Measurements from ENCODE around the gene EIF4B. TPM values are rescaled to one million over a fixed set of nuclear protein-coding genes. Genes with fewer than 3 reads are reported as not detected.

Gene EIF4B, protein sequence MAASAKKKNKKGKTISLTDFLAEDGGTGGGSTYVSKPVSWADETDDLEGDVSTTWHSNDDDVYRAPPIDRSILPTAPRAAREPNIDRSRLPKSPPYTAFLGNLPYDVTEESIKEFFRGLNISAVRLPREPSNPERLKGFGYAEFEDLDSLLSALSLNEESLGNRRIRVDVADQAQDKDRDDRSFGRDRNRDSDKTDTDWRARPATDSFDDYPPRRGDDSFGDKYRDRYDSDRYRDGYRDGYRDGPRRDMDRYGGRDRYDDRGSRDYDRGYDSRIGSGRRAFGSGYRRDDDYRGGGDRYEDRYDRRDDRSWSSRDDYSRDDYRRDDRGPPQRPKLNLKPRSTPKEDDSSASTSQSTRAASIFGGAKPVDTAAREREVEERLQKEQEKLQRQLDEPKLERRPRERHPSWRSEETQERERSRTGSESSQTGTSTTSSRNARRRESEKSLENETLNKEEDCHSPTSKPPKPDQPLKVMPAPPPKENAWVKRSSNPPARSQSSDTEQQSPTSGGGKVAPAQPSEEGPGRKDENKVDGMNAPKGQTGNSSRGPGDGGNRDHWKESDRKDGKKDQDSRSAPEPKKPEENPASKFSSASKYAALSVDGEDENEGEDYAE
- 324 TPM for total RNA-seq
- long read RNA-seq, full-length matches to known transcripts, result 150 of 217 reads
- long read RNA-seq, partial matches to known transcripts, result 44 of 217 reads
- long read RNA-seq, other reads (novel, unspliced or antisense), result 23 of 217 reads

DNA sequence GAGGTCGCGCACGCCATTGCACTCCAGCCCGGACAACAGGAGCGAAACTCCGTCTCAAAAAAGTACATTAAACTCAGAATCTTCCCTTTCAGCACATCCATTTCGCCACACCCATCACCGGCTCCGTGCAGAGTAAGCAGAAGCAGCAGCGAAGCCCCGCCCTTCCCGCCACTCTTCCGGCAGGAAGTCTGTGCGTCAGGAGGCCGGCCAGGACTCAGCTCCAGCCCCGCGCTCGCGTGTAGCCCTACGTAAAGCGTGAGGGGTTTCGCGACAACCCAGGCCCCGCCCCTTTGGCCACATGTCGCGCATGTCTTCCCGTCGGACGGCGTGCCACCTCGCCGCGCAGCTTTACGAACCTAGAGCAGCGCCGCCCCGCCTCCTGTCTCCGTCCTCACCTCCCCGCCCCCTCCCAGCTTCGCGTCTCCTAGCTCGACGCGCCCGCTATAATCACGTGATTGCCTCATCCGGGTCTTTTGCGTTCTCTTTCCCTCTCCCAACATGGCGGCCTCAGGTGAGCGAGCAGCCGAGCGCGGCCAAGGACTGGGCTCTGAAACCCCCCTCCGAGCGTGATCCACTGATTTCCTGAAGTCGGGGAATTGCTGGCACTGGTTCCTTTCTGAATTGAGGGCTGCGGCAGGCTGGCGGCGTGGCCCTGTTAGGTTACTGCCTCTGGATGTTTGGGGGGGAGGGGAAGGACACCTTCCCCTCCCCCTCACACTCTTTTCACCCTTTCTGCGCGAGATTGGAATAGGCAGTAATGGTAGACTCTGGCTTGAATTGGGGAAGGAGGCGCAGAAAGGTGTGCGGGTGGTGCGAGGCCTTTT lies at the start of gene EIF4B:
Gene EIF4B (plus strand): TSS at position 471 of the 824 bp plus-strand sequence. CDS start 28 bp downstream, at position 499.
- intact Hi-C loops (cut with DNase I), result loop anchor here (1.0 kb wide), 1 partner anchor 45 kb away; no protein-coding TSS in a partner anchor
- DNase-seq (ENCODE audit: low spot score), result peak; percentile 100

DNA sequence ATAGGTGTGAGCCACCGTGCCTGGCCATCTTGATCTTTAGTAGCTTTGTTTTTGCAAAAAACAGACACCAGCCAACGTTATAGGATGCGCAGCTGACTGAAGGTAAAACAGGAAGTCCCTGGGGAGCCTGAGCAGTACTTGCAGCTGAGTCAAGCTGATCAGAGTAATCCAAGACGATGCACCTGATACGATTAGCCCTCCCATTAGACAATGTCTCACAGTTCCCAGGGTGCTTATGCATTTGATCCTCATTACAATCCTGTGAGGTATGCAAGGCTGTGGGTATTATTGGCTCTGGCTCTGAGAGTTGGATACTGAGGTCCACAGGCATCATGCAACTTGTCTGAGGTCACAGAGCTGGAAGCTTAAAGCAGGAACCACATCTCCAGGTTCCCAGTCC lies 49.3 kb upstream of the EIF4B start:
- no peak for DNase-seq (ENCODE audit: low spot score)
- intact Hi-C loops (cut with DNase I), result no loop called here

DNA sequence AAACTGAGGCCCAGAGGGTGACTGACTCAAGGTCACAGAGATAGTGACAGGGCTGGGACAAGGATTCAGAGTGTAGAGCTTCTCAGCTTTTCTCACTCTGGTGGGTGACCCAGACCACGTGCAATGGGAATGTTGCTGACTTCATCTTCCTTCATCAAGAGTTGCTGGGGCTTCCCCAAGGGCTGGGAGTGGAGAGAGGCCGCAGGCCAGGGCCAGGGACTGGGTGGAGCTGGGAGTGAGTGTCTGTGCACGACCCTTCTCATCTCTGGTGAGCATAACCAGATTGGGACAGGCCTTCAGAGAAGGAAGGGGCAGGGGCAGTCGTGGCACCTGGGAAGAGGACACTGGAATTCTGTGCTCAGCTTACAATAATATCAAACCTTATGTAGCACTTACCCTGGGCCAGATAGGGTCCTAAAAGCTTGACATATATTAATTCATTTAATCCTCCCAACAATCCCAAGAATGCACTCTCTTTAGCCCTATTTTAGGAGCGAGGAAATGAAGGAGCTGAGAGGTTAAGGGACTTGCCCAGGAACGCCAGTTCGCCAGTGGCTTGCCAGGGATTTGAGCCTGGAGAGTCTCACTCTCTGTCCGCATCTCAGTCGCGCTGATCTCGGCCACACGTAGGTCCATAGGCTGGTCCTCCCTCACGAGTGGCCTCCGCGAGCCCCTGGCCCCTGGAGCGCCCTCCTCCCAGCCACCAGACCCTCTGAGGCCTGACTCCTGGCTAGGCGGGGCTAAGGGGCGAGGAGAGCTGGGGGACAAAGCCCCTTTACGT lies 41.5 kb upstream of the EIF4B start:
- intact Hi-C loops (cut with DNase I), result no loop called here
- DNase-seq (ENCODE audit: low spot score), result no peak

DNA sequence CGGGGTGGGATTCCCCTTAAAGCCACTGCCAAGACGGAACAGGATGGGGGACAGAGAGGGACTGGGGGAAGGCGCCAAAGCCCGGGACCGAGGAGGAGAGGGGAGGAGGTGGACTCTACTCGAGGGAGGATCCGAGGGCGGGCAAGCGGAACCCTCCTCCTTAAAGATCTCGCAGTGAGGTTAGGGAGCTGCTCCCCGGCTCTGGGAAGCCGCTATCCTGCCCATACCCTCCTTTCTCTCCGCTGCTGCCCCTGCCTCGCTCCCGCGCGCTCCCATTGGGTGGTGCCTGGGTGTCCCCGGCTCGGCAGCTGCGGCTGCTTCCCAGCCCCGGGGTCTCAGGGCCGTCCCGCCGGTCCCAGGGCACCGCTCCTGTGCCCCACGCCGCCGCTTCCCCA lies 40.9 kb upstream of the EIF4B start:
- DNase-seq (ENCODE audit: low spot score), result no peak
- intact Hi-C loops (cut with DNase I), result no loop called here

DNA sequence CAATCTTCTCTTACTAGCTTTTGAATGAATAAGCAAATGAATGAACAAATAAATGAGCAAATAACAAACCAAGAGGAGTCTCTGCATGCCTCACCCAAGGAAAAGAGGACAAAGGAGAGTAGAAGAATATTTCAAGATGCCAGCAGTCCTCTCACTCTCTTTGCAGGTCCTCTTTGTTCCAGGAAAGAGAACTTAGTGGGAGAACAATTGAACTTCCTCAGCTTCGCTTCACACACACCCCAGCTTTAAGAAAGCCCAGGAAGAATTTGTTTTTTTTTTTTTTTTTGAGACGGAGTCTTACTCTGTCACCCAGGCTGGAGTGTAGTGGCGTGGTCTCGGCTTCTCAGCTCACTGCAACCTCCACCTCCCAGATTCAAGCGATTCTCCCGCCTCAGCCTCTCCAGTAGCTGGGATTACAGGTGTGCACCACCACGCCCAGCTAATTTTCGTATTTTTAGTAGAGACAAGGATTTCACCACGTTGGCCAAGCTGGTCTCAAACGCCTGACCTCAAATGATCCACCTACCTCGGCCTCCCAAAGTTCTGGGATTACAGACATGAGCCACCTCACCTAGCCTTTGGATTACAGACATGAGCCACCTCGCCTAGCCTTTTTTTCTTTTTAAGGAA lies 37.0 kb upstream of the EIF4B start:
- intact Hi-C loops (cut with DNase I), result no loop called here
- DNase-seq (ENCODE audit: low spot score), result no peak

DNA sequence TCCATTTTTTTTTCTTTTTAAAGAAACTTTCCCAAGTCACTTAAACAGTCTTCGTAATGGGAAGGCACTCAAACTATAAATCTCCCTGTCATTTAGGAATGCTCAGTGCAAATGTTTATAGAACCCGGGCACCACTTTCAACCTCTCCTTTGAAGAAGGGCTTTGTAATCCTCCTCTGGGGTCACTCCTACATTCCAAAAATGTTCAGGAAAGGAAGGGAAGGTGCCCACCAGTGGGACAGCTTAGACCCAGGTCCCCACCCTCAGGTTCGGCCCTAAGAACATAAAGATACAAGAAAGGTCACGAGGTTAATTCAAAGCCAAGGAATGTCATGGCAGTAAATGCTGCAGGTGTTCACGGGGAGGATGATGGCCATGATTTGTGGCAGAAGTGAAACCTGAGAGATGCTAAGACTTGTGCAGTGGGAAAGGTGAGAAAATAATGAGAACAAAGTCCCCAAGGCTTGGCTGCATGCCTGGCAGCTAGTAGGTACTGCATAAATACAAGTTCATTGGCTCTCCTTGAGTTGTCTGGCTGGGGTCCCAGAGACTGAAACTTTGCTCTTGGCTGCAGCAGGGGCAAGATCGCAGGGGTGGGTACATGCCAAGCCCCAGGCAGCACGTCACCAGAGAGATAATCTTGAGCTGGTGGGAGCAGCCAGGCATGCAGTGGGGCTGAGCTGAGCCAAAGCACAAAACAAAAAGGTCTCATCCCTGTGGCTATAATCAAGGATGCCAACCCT lies 36.3 kb upstream of the EIF4B start:
- intact Hi-C loops (cut with DNase I), result no loop called here
- DNase-seq (ENCODE audit: low spot score), result no peak

DNA sequence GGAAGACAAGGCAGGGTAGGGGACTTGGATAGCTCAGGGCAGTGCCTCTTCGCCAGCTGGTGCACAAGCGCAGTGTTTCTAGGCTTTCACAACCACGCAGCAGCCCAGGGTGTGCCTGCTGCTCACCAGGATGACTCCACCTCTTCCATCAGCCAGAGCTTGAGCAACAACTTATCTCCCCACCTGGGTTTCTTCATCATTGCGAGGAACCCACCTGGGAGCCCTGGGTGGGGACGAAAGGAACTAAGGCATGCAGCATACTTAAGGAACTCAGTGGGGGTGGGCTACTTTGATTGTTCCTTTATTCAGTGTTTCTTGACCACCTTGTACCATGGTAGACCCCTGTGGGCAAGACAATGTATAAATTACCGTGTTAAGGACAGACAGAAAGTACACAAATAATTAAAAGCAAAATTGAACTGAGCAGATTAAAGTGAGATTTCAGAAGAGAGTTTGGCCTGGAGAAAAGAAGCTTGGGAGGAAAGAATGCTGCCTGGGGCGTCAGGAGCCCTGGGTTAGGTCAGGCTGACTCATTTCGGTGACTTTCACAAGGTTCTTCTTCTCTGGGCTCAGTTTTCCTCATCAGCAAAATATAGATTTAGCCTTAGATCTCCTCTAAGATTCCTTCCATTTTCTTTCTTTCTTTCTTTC lies 34.5 kb upstream of the EIF4B start:
- no peak for DNase-seq (ENCODE audit: low spot score)
- intact Hi-C loops (cut with DNase I), result no loop called here

DNA sequence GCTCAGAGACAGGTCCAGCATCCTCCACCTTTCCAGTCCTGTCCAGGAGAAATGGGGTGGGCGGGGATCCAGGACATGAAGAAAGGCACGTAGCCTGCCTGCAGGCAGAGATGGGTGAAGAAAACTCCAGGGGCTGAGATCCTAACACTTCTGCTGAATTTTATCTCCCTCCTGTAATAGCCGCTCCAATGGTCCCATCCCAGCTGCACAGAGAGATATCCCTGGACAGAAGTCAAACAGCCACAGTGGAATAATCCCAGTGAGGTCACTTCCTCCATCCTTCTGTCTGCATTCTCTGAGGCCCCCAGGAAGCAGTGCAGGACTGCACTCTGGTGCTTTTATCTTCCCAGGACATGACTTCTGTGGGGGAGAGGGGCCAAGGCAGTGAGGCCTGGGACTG lies 31.1 kb upstream of the EIF4B start:
- intact Hi-C loops (cut with DNase I), result no loop called here
- no peak for DNase-seq (ENCODE audit: low spot score)

DNA sequence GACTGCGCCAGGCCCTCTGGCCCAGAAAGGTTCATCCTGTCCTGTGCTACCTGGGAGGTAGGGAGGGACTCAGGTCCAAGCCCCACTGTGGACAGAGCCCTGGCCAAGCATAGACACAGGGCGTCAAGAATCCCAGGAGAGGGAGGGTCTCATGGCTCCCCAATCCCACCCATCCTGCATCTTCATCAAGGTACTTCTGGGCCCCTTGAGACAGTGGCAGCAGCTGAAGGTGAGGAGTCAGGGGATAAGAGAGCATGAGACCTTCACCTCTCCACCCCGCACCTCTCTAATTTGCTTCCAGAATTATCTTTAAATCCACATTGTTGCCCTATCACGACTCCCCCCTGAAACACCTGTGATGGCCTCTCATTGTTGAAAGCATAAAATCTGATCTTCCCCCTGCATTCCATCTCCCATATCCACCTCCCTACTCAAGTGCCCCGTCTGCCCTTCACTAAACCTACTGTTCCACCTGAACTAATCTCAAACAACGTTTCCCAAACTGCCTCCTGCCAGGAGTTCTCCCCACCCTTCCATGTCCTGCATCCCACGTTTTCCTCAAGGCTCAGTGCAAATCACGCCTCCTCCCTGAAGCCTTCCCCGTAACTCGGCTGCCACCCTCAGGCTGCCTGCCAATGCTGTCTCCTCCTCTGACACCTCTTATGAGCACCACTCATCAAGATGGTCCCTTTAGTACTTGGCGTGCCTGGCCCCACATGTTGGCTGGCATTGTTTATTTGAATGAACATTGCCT lies 30.3 kb upstream of the EIF4B start:
- no peak for DNase-seq (ENCODE audit: low spot score)
- intact Hi-C loops (cut with DNase I), result no loop called here

DNA sequence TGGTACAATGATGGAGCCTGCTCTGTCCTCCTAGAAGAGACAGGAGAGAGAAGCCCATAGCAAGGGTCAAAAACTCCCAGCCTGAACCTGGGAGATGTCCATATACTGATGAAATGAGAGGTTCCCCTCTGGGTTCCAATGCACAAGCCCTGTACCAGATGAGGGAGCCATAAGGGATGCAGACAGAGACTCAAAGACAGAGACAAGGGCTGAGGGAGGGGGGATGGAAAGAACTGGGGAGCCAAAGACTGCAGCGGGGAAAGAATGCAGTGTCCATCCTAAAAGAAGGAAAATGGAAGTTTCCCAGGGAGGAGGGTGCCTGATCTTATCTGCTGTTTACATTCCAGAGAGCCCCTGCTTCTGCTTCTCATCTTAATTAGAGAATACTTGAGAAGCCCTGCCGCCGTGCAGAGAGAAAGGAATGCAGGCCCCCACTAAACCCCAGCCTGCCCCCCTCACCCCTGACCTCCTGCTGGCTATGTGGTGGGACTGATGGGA lies 29.6 kb upstream of the EIF4B start:
- no peak for DNase-seq (ENCODE audit: low spot score)
- intact Hi-C loops (cut with DNase I), result no loop called here

DNA sequence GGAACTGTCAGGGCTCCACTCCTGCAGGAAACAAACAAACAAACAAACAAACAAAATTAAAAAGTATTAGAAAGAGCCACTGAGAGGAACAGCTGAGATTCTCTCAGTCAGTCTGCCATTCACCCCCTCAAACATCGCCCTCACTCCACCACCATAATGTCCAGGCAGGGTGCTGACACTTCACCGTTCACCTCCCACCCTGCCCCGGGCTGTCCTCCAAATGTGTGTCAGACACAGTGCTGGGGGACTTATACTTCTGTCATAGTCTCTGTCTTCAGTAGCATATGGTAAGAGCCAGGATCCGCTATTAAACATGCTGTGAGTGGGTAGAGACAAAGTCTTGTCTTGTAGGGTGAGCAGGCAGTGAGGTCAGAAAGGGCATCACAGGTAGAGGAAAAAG lies 29.1 kb upstream of the EIF4B start:
- intact Hi-C loops (cut with DNase I), result no loop called here
- no peak for DNase-seq (ENCODE audit: low spot score)

DNA sequence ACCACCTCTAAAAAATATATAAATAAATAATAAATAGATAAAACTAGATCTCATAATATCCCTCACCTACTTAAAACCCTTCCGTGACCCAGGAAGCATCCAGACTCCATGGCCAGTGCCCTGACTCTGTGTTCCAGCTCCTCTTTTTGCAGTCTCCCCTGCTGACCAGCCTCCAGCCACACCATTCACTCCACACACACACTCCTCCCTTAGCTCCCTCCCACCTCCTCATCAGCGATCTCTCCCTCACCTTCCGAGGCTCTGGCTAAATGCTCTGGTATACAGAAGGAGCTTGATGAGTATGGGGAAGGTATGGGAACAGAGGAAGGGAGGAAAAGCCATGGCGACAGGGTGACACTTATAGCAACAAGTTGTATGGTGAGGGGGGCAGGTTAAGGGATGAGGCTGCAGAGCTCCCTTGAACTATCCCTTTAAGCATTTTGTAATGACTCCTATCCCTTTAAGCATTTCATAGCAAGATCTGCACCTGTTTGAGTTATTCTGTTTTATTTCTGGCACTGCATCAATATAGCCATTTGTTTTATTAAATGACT lies 26.1 kb upstream of the EIF4B start:
- DNase-seq (ENCODE audit: low spot score), result no peak
- intact Hi-C loops (cut with DNase I), result loop anchor here (5.0 to 10.0 kb wide), 3 partner anchors 398 to 828 kb away; no protein-coding TSS in a partner anchor

DNA sequence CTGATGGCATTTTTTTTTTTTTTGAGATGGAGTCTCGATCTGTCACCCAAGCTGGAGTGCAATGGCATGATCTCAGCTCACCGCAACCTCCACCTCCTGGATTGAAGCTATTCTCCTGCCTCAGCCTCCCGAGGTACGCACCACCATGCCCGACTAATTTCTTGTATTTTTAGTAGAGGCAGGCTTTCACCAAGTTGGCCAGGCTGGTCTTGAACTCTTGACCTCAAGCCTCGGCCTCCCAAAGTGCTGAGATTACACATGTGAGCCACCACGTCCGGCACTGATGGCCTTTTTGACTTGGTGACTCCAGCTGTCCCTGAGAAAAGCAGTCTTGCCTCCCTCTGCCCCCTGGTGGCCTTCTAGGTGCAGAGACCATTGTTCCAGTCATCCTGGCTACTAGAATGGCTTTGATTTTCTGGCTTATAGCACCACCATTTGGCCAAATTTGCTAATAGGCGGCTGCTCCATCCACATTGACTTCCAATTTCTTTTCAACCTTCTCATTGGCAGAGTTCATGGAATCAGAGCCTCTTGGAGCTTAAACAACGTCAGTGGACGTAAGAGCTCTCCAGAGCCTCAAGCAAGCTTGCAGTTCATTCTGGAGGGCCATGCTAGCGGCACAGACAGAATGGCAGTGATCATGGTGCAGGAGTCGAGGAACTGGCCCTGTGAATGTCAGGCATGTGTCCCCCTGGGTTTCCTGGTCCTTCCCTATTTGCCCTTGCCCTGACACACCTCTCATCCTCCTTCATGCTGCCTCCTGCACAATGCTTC lies 25.4 kb upstream of the EIF4B start:
- DNase-seq (ENCODE audit: low spot score), result peak; percentile 88
- intact Hi-C loops (cut with DNase I), result loop anchor here (1.0 to 10.0 kb wide), 4 partner anchors 96 to 829 kb away; no protein-coding TSS in a partner anchor

DNA sequence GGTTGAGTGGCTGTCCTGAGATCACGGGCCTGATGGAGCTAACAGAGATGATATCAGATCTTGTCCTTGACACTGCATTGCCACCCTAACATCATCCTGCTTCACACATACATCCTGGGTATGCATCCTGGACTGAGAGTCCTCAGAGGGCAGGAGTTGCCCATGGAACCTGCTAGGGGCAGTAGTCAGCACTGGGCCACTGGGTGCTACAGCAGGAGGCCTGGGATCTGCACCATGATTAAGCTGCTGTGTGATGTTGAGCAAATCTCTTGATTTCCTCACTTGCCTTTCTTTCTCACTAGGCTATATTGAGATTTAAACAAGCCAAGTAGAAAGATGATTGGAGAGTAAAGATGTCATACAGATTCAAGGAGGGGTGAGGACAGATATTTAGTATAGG lies 22.1 kb upstream of the EIF4B start:
- no peak for DNase-seq (ENCODE audit: low spot score)
- intact Hi-C loops (cut with DNase I), result loop anchor here (5.0 to 10.0 kb wide), 3 partner anchors 402 to 832 kb away; no protein-coding TSS in a partner anchor

DNA sequence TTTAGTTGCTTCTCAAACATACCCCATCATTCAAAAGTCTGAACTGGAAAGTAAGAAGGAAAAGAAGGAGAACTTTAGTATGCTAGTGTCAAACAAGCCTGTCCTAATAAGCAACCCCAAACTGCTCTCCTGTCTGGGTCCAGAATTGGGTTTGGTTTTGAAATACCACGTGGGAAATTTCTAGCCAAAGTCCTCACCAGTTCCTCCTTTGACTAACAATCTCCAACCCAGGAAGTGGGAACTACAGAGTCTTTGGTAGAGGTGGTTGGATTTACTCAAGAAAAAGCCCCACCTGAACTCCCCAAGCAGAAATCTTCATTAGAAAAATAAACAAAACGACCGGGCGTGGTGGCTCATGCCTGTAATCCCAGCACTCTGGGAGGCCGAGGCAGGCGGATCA lies 17.4 kb upstream of the EIF4B start:
- no peak for DNase-seq (ENCODE audit: low spot score)
- intact Hi-C loops (cut with DNase I), result loop anchor here (10.0 kb wide), 1 partner anchor 614 kb away; no protein-coding TSS in a partner anchor

DNA sequence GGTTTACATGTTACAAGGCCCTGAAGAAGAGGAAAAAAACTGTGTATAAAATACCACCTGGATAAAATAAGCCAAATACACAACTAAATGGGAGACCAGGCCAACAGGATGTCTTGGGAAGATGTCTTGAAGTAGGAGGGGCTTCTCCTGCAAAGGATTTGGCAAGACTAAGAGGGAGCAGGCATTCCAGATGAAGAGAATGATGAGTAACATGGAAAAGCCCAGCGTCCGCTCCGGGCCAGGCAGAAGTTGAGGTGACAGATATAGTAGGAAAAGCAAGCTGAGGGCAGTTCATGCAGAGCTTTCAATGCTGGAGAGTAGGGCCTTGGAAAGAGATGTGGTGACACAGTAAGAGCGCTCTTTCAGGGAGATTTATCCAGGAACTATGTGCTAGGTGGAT lies 16.1 kb upstream of the EIF4B start:
- intact Hi-C loops (cut with DNase I), result no loop called here
- DNase-seq (ENCODE audit: low spot score), result no peak
